ENCODE data around the gene NELL2. TPM values are rescaled to one million over a fixed set of nuclear protein-coding genes. Genes with fewer than 3 reads are reported as not detected.

NELL2 gene
- polyA plus RNA-seq, 1 of the 3 experiments (the other 2 are of a cell fraction) = 0.35 TPM

GRCh38 chr12:44672042-44672441 is 204.1 kb downstream of the NELL2 start (continued):
- TF ChIP-seq JUND (IDR thresholded peaks at IDR 0.05) (no peak), REST (IDR thresholded peaks at IDR 0.05; ENCODE audit: low read depth, low read length) (no peak), RCOR1 (IDR thresholded peaks at IDR 0.05; ENCODE audit: low read length) (no peak), MEF2A (IDR thresholded peaks at IDR 0.05; ENCODE audit: borderline replicate concordance, low read depth) (no peak)

GRCh38 chr12:44668443-44668842 is 207.7 kb downstream of the NELL2 start:
- no CpG with 5 or more reads among the region's 4 CpGs for WGBS (ENCODE audit: low lambda C conversion rate)
- no peaks in the 10 kb centered on the region for H3K9me2 ChIP-seq
- H3K4me3 ChIP-seq (ENCODE audit: low read depth in 2 of 2, low read length in 1 of 2) = no peak overlapping the region
- DNase-seq = no peak
- no peak overlapping the region for H3K27ac ChIP-seq (ENCODE audit: low read depth in 2 of 2, low read length in 1 of 2)
- no peak overlapping the region for H3K4me2 ChIP-seq
- CTCF ChIA-PET = no interaction called here
- no peaks in the 10 kb centered on the region for H3K27me3 ChIP-seq (ENCODE audit: insufficient read depth)
- no peaks in the 10 kb centered on the region for H3F3A ChIP-seq (replicated peaks; ENCODE audit: insufficient read depth)
- no peaks in the 10 kb centered on the region for H3K36me3 ChIP-seq (replicated peaks in 1 of 2; ENCODE audit: control insufficient read depth in 1 of 2, insufficient read depth in 2 of 2, low read length in 1 of 2)
- POLR2A ChIA-PET = no interaction called here
- no peaks in the 10 kb centered on the region for H3K9me3 ChIP-seq
- no peak for TF ChIP-seq ELF1 (IDR thresholded peaks at IDR 0.05)
- H3K9ac ChIP-seq = no peak overlapping the region
- no peaks in the 10 kb centered on the region for H3K4me1 ChIP-seq (ENCODE audit: control insufficient read depth in 1 of 2, insufficient read depth in 2 of 2, low read depth in 1 of 2, low read length in 1 of 2)
- H4K20me1 ChIP-seq (ENCODE audit: insufficient read depth) = no peaks in the 10 kb centered on the region
- no peak overlapping the region for H2AFZ ChIP-seq (ENCODE audit: low read depth)
- H3K79me2 ChIP-seq (ENCODE audit: insufficient read depth) = no peaks in the 10 kb centered on the region

- POLR2A ChIA-PET = no interaction called here
- WGBS (ENCODE audit: low lambda C conversion rate) = 18% methylated on average over 4 of the region's 4 CpGs
- TF ChIP-seq SIN3A (IDR thresholded peaks at IDR 0.05; ENCODE audit: borderline replicate concordance, low read depth, low read length) = no peak
- no peak for TF ChIP-seq FOXJ3 (CRISPR knock-in tag; IDR thresholded peaks at IDR 0.05)
- no peak for TF ChIP-seq NRF1 (IDR thresholded peaks at IDR 0.05; ENCODE audit: low read depth, low read length)
- TF ChIP-seq MAX (IDR thresholded peaks at IDR 0.05; ENCODE audit: low read depth) = no peak
- TF ChIP-seq TCF12 (IDR thresholded peaks at IDR 0.05) = no peak
- TF ChIP-seq JUND (IDR thresholded peaks at IDR 0.05) = no peak
- no peak for TF ChIP-seq EP300 (IDR thresholded peaks at IDR 0.05; ENCODE audit: borderline replicate concordance in 1 of 2, low read depth in 1 of 2, low read length in 1 of 2)
- no peak for TF ChIP-seq USF2 (IDR thresholded peaks at IDR 0.05; ENCODE audit: borderline replicate concordance, low read depth, low read length)
- TF ChIP-seq USF1 (IDR thresholded peaks at IDR 0.05; ENCODE audit: borderline replicate concordance, low read depth) = no peak
- no peak for TF ChIP-seq MXI1 (IDR thresholded peaks at IDR 0.05; ENCODE audit: low read depth, low read length)
- no peak for TF ChIP-seq ELF1 (IDR thresholded peaks at IDR 0.05)
- TF ChIP-seq GATA2 (CRISPR knock-in tag; IDR thresholded peaks at IDR 0.05) = no peak
- TF ChIP-seq RCOR1 (IDR thresholded peaks at IDR 0.05; ENCODE audit: low read length) = no peak
- no peak for TF ChIP-seq RFX5 (IDR thresholded peaks at IDR 0.05; ENCODE audit: low read length)
- TF ChIP-seq SMC3 (IDR thresholded peaks at IDR 0.05; ENCODE audit: low read depth, low read length) = no peak
- TF ChIP-seq TAF1 (IDR thresholded peaks at IDR 0.05; ENCODE audit: borderline replicate concordance, low read depth, low read length) = no peak
- TF ChIP-seq PBX3 (IDR thresholded peaks at IDR 0.05) = no peak
- TF ChIP-seq NFIC (IDR thresholded peaks at IDR 0.05; ENCODE audit: borderline replicate concordance) = no peak
These were observed 208.7 kb downstream of the NELL2 start for GRCh38 chr12:44667461-44667860.

More at GRCh38 chr12:44667461-44667860, 208.7 kb downstream of the NELL2 start:
- Histone ChIP-seq H3K4me2 (no peak overlapping the region), H4K20me1 (ENCODE audit: insufficient read depth) (no peaks in the 10 kb centered on the region), H3K27ac (ENCODE audit: low read depth in 2 of 2, low read length in 1 of 2) (no peak overlapping the region), H2AFZ (ENCODE audit: low read depth) (no peak overlapping the region), H3K4me3 (ENCODE audit: low read depth in 2 of 2, low read length in 1 of 2) (no peak overlapping the region), H3K27me3 (ENCODE audit: insufficient read depth) (no peaks in the 10 kb centered on the region), H3K79me2 (ENCODE audit: insufficient read depth) (no peaks in the 10 kb centered on the region), H3K4me1 (ENCODE audit: control insufficient read depth in 1 of 2, insufficient read depth in 2 of 2, low read depth in 1 of 2, low read length in 1 of 2) (no peaks in the 10 kb centered on the region), H3K9me2 (no peaks in the 10 kb centered on the region), H3K9me3 (no peaks in the 10 kb centered on the region), H3F3A (replicated peaks; ENCODE audit: insufficient read depth) (no peaks in the 10 kb centered on the region), H3K9ac (no peak overlapping the region), H3K36me3 (replicated peaks in 1 of 2; ENCODE audit: control insufficient read depth in 1 of 2, insufficient read depth in 2 of 2, low read length in 1 of 2) (no peaks in the 10 kb centered on the region)
- CTCF ChIA-PET = no interaction called here
- DNase-seq = no peak

Data from SK-N-SH (cell line).